ENCODE measurements around the gene GLMP. TPM values are rescaled to one million over a fixed set of nuclear protein-coding genes. Genes with fewer than 3 reads are reported as not detected.

The GLMP gene
- total RNA-seq, 1 donor: 55.3 TPM

- peak; percentile 21 for TF ChIP-seq CTCF (IDR thresholded peaks at IDR 0.05; ENCODE audit: insufficient read depth, low read depth, low read length)
- no peak overlapping the region for H3K4me3 ChIP-seq (ENCODE audit: low read depth, low read length)
- DNase-seq (ENCODE audit: low read depth): peak; percentile 28
These were observed 35.7 kb downstream of the GLMP start for GRCh38 chr1:156259805-156260204.

- no peak overlapping the region for H3K4me3 ChIP-seq (ENCODE audit: low read depth, low read length)
- no peak for DNase-seq (ENCODE audit: low read depth)
- no peak for TF ChIP-seq CTCF (IDR thresholded peaks at IDR 0.05; ENCODE audit: insufficient read depth, low read depth, low read length)
These were observed 36.6 kb downstream of the GLMP start for GRCh38 chr1:156258859-156259258.

DNA sequence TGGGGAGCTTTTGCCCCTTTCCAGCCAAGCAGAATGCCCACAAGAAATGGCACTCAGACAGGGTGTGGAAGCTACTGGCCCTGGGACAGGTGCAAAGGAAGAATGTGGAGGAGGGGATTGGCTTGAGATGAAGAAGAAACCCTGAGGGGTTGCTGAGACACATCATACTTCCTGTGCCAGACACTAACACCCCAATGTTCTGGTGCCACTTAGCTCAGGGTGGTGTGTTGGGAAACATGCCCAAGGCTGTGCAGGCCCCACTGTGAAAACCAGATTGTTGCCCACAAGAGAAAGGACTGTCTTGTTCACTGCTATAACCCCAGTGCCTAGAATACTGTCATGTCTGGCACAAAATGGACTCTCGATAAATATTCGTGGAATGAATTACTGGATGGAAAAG, 37.8 kb downstream of the GLMP start:
- no peak for DNase-seq (ENCODE audit: low read depth)
- TF ChIP-seq CTCF (IDR thresholded peaks at IDR 0.05; ENCODE audit: insufficient read depth, low read depth, low read length): no peak
- no peak overlapping the region for H3K4me3 ChIP-seq (ENCODE audit: low read depth, low read length)

GRCh38 chr1:156253634-156254033, 41.8 kb downstream of the GLMP start:
- no peak overlapping the region for H3K4me3 ChIP-seq (ENCODE audit: low read depth, low read length)
- no peak for DNase-seq (ENCODE audit: low read depth)
- no peak for TF ChIP-seq CTCF (IDR thresholded peaks at IDR 0.05; ENCODE audit: insufficient read depth, low read depth, low read length)

- no peak for TF ChIP-seq CTCF (IDR thresholded peaks at IDR 0.05; ENCODE audit: insufficient read depth, low read depth, low read length)
- no peak for DNase-seq (ENCODE audit: low read depth)
- H3K4me3 ChIP-seq (ENCODE audit: low read depth, low read length): no peak overlapping the region
These were observed 44.0 kb downstream of the GLMP start for GRCh38 chr1:156251527-156251926.

DNA sequence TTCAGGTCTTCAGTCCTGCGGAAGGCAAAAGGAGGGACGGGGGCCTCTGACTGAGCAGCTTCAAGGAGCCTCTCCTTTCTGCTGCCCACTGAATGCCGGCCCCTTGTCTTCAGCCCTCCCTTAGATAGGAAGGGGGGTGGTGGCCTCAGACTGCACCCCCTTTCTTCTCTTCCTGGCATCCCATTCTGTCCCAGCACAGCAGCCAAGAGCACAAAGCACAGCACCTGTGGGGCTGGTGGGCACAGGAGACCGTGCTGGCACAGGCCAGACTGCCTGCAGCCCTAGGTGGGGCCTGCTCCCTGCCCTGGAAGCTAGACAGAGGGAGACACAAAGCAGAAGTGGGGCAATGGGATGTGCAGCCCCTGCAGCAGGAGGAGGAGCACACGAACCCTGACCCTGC, 45.9 kb downstream of the GLMP start:
- DNase-seq (ENCODE audit: low read depth): no peak
- TF ChIP-seq CTCF (IDR thresholded peaks at IDR 0.05; ENCODE audit: insufficient read depth, low read depth, low read length): no peak
- no peak overlapping the region for H3K4me3 ChIP-seq (ENCODE audit: low read depth, low read length)

- DNase-seq (ENCODE audit: low read depth): no peak
These were observed 47.2 kb downstream of the GLMP start for GRCh38 chr1:156248323-156248683.

More at GRCh38 chr1:156248323-156248683, 47.2 kb downstream of the GLMP start:
- H3K4me3 ChIP-seq (ENCODE audit: low read depth, low read length): no peak overlapping the region
- TF ChIP-seq CTCF (IDR thresholded peaks at IDR 0.05; ENCODE audit: insufficient read depth, low read depth, low read length): no peak

All from fibroblast of villous mesenchyme (primary cell).